GM12878 (cell line): ENCODE results near the gene POLR2F. TPM values are rescaled to one million over a fixed set of nuclear protein-coding genes. Genes with fewer than 3 reads are reported as not detected.

ENCODE experiments used
- ATAC-seq: fragments of 200-7000 bp; cut with Tn5 transposase; 3 replicates; pipeline ENCODE4 v1.9.1; 2020; ENCODE audit warnings: mild to moderate bottlenecking, moderate library complexity
- BruUV-seq: library from RNA; stranded (reverse); fragments of 400-500 nt; replicated peaks from 2 replicates; lab custom pipeline; 2021; lab: Mats Ljungman, UMichigan
- CTCF ChIA-PET: fragments of 300-600 bp; sonication (Branson Sonifier 250); formaldehyde crosslinking; extraction: SDS; loops from one replicate; lab custom pipeline; 2021; ENCODE audit warnings: inconsistent platforms; lab: Yijun Ruan, JAX
- POLR2A ChIA-PET: fragments of 350-600 bp; formaldehyde crosslinking; extraction: SDS; loops from one replicate; lab custom pipeline; 2021; ENCODE audit warnings: inconsistent platforms; lab: Charles Lee
- RAD21 ChIA-PET: fragments of 300-600 bp; sonication (Branson Sonifier 250); formaldehyde crosslinking; loops from one replicate; lab custom pipeline; 2023; ENCODE audit warnings: antibody characterized with exemption; ENCODE audit not compliant: unreplicated experiment; lab: Charles Lee
- SMC1A ChIA-PET: fragments of 300-600 bp; sonication (Branson Sonifier 250); formaldehyde crosslinking; loops from one replicate; lab custom pipeline; 2023; ENCODE audit not compliant: unreplicated experiment, uncharacterized antibody; lab: Charles Lee
- DNase-seq: peaks from one replicate; pipeline ENCODE4 v3.0.0-alpha.2; 2011; ENCODE audit warnings: low read depth, low spot score
- FAIRE-seq: peaks from 3 replicates; lab custom pipeline; 2011; peaks lifted over from hg19 to GRCh38; lab: Jason Lieb, UNC
- H2AFZ ChIP-seq: 2 replicates; pipeline ENCODE4 v1.6.0; 2011; ENCODE audit warnings: low read depth, low read length, control low read depth; ENCODE audit not compliant: control insufficient read depth
- H3K27ac ChIP-seq: 2 replicates; pipeline ENCODE4 v1.5.1; 2011; ENCODE audit warnings: control low read depth; ENCODE audit not compliant: control insufficient read depth, insufficient read depth
- H3K27me3 ChIP-seq, 2 experiments: replicated peaks in 1 of 2; 2 replicates each; pipeline versions ENCODE4 v1.6.0 to v1.6.1; 2011; ENCODE audit warnings: low read length in 1 of 2; ENCODE audit not compliant: control insufficient read depth in 2 of 2, insufficient read depth in 2 of 2
- H3K36me3 ChIP-seq, 2 experiments: 2 replicates each; pipeline ENCODE4 v1.5.1; 2011; ENCODE audit warnings: low read length in 1 of 2; ENCODE audit not compliant: control insufficient read depth in 2 of 2, insufficient read depth in 2 of 2
- H3K4me1 ChIP-seq: 2 replicates; pipeline ENCODE4 v1.6.1; 2011; ENCODE audit warnings: mild to moderate bottlenecking, low read length, moderate library complexity, mixed read lengths; ENCODE audit not compliant: control insufficient read depth, insufficient read depth
- H3K4me2 ChIP-seq: 2 replicates; pipeline ENCODE4 v1.6.0; 2011; ENCODE audit warnings: control low read depth; ENCODE audit not compliant: control insufficient read depth, insufficient read depth
- H3K4me3 ChIP-seq: fragments of 200-600 bp; sonication (generic); 2 replicates; pipeline ENCODE4 v1.5.1; 2016
- H3K79me2 ChIP-seq: 2 replicates; pipeline ENCODE4 v1.6.0; 2011; ENCODE audit warnings: low read length; ENCODE audit not compliant: control insufficient read depth, insufficient read depth
- H3K9ac ChIP-seq: 2 replicates; pipeline ENCODE4 v1.8.0; 2011; ENCODE audit warnings: low read length, control low read depth, mixed read lengths; ENCODE audit not compliant: control insufficient read depth, insufficient read depth
- H3K9me3 ChIP-seq: replicated peaks from 3 replicates; pipeline ENCODE4 v1.5.1; 2011; ENCODE audit warnings: mild to moderate bottlenecking, low read length; ENCODE audit not compliant: control insufficient read depth, insufficient read depth
- H4K20me1 ChIP-seq: 2 replicates; pipeline ENCODE4 v1.6.0; 2011; ENCODE audit not compliant: control insufficient read depth, insufficient read depth
- EGR1 ChIP-seq, 2 experiments: IDR thresholded peaks; 1 replicate in 1 of 2; 2 replicates in 1 of 2; pipeline ENCODE4 v1.6.1; 2011 to 2012; ENCODE audit warnings: low read depth in 2 of 2, low read length in 2 of 2, borderline replicate concordance in 1 of 2, mild to moderate bottlenecking in 1 of 2, moderate library complexity in 1 of 2
- GABPA ChIP-seq: IDR thresholded peaks from 2 replicates; pipeline ENCODE4 v1.6.1; 2014; ENCODE audit warnings: antibody characterized with exemption, low read depth, mild to moderate bottlenecking, inconsistent platforms
- IKZF2 ChIP-seq, 2 experiments: fragments of 450-650 bp; IDR thresholded peaks; 2 replicates each; pipeline ENCODE4 v1.6.1; 2017; ENCODE audit warnings: mild to moderate bottlenecking in 2 of 2, moderate library complexity in 2 of 2
- RAD51 ChIP-seq: fragments of 450-650 bp; IDR thresholded peaks from 2 replicates; pipeline ENCODE4 v1.6.1; 2016; ENCODE audit warnings: moderate library complexity, mild to moderate bottlenecking, inconsistent platforms
- SMARCA5 ChIP-seq: fragments of 450-650 bp; IDR thresholded peaks from 2 replicates; pipeline ENCODE4 v1.6.1; 2017; ENCODE audit warnings: mild to moderate bottlenecking
- SREBF2 ChIP-seq: IDR thresholded peaks from 2 replicates; pipeline ENCODE4 v1.6.1; 2012; ENCODE audit warnings: mild to moderate bottlenecking, low read length
- TCF12 ChIP-seq: IDR thresholded peaks from 2 replicates; pipeline ENCODE4 v1.6.1; 2011; ENCODE audit warnings: low read depth, mild to moderate bottlenecking, low read length
- TCF3 ChIP-seq: IDR thresholded peaks from 2 replicates; pipeline ENCODE4 v1.6.1; 2012; ENCODE audit warnings: low read depth, mild to moderate bottlenecking, low read length, borderline replicate concordance; ENCODE audit not compliant: insufficient read depth
- TCF7 ChIP-seq: IDR thresholded peaks from 2 replicates; pipeline ENCODE4 v1.6.1; 2014; ENCODE audit warnings: antibody characterized with exemption, borderline replicate concordance
- YBX1 ChIP-seq: fragments of 450-650 bp; IDR thresholded peaks from 2 replicates; pipeline ENCODE4 v1.6.1; 2016; ENCODE audit warnings: antibody characterized with exemption
- ZNF274 ChIP-seq: IDR thresholded peaks from one replicate; pipeline ENCODE4 v1.8.0; 2011; ENCODE audit not compliant: insufficient read length, insufficient read depth
- WGBS: methylation state at CpG from one replicate; pipeline ENCODE4 v1.1.6; 2016; ENCODE audit warnings: low lambda C conversion rate; ENCODE audit not compliant: insufficient replicate concordance, insufficient coverage; ENCODE audit errors: missing lambda C conversion rate; 5-methylcytosine and 5-hydroxymethylcytosine counted together
- in situ Hi-C: fragments of 300-500 bp; cut with MboI; formaldehyde crosslinking; loops from 9 replicates; pipeline ENCODE4 v1.14.3; 2018; ENCODE audit warnings: mixed read lengths
- intact Hi-C: fragments of 100-400 bp; cut with micrococcal nuclease; formaldehyde crosslinking; loops from one replicate; pipeline ENCODE4 v1.14.2; 2022; ENCODE audit not compliant: unreplicated experiment
- polyA plus RNA-seq, 11 experiments: library from polyadenylated mRNA; depleted of rRNA in 4 of 11; unstranded in 6 of 11; stranded (reverse) in 5 of 11; fragments of >200 nt; fragmentation: Nextera tagmentation in 4 of 11; fragmentation: Illumina TruSeq in 1 of 11; extraction: Ambion mirVana in 4 of 11; extraction: Trizol in 1 of 11; gene quantifications; 1 replicate in 1 of 11; 2 replicates in 10 of 11; pipeline versions ENCODE4 v1.2.1 to v1.2.3, GENCODE V29; 2011 to 2016; ENCODE audit warnings: inconsistent platforms in 2 of 11, missing spikeins in 2 of 11, low read depth in 1 of 11
- total RNA-seq, 4 experiments: library from RNA; depleted of rRNA in 3 of 4; stranded (reverse); fragments of >200 nt in 3 of 4; fragmentation: Illumina TruSeq in 1 of 4; extraction: Trizol in 1 of 4; gene quantifications; 2 replicates each; pipeline versions ENCODE4 v1.2.1 to v1.2.3, GENCODE V29; 2013 to 2021
- TF ChIP-seq, protein P1 (sequence below): IDR thresholded peaks from 2 replicates; pipeline ENCODE4 v1.6.1; 2011; ENCODE audit warnings: low read depth, low read length, improper control_type of control experiment, borderline replicate concordance
- TF ChIP-seq, protein P2 (sequence below): fragments of 450-650 bp; IDR thresholded peaks from 2 replicates; pipeline ENCODE4 v1.6.1; 2016; ENCODE audit warnings: mild to moderate bottlenecking

Gene POLR2F
- total and polyA plus RNA-seq, 10 of the 15 experiments (the other 5 are each of a cell fraction or from before 2014, with no cell fraction given), result 71.9 to 218 (median 100.0) TPM

DNA sequence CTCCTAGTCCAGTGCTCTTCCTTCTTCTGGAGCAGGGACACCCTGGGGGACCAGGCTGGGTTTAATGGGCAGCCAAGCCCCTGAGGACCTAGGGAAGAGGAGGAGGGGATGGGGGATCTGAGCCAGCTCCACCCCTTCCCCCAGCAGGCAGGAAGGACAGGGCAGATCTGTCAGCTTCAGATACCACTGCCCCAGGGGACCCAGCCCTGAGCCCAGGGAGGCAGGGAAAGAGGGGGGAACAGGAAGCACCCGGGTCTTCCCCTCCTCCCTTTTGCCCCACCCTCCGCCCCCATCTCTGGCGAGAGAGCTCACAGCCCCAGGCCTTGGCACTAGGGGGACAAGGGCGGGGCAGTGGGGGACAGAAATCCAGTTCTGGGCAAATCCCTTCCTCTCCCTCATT is 42.6 kb downstream of the POLR2F start (continued):
- TF ChIP-seq, protein P1, sequence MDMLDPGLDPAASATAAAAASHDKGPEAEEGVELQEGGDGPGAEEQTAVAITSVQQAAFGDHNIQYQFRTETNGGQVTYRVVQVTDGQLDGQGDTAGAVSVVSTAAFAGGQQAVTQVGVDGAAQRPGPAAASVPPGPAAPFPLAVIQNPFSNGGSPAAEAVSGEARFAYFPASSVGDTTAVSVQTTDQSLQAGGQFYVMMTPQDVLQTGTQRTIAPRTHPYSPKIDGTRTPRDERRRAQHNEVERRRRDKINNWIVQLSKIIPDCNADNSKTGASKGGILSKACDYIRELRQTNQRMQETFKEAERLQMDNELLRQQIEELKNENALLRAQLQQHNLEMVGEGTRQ, result no peak
- no peak for TF ChIP-seq YBX1
- TF ChIP-seq RAD51, result no peak
- TF ChIP-seq SREBF2, result no peak
- no peak for TF ChIP-seq ZNF274
- TF ChIP-seq TCF7, result no peak
- TF ChIP-seq IKZF2 (IDR thresholded peaks at IDR 0.05), result peak; percentile 34 to 35; a peak in 2 of 4 replicates
- TF ChIP-seq, all 136 proteins: peak for 3

DNA sequence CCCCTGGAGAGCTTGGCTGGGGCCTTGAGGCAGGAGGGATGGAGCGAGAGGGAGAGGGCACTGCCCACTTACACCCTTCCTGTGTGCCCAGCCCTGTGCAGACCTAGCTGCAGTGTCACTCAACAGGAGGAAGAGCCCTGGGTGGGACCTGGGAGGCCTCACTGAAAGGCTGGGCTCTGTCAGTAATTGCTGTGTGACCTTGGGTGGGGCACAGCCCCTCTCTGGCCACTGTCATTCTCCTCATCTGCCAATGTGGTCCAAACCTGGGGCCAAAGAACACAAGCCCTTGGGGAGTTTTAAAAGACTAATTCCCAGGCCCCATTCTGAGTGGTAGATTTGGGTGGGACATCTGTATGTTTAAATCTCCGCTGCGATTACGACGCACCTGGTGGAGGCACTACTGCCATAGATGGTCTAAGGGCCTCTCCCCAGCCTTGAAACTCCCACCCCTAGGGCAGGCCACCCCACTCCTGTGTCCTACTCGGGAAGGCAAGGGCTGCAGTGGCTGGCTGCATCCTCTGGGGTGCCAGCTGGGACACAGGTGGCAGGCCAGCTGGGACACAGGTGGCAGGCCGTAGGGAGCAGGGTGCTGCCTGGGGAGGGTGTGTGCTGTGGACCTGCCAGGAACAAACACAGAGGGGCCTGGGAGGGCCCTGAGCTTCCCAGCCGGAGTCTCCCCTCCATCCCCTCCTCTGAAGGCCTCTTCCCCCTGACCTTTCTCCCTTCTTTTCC is 43.2 kb downstream of the POLR2F start:
- Histone ChIP-seq H3K4me2 (no peak overlapping the region), H3K27ac (no peak overlapping the region), H3K4me3 (no peak overlapping the region), H4K20me1 (no peaks in the 10 kb centered on the region), H3K9me3 (no peaks in the 10 kb centered on the region), H3K4me1 (no peaks in the 10 kb centered on the region), H3K9ac (no peak overlapping the region), H3K27me3 (no peaks in the 10 kb centered on the region; a peak in 1 of 4 replicates), H2AFZ (no peak overlapping the region), H3K36me3 (no peaks in the 10 kb centered on the region), H3K79me2 (no peaks in the 10 kb centered on the region)
- 59% methylated on average over 8 of the region's 8 CpGs for WGBS
- POLR2A ChIA-PET, result no interaction called here
- RAD21 ChIA-PET, result interaction anchor here (0.6 to 0.9 kb wide), 2 partner anchors 43 to 55 kb away, joined by 3 to 4 read pairs; partner anchors contain the start of genes C22orf23 and POLR2F
- ATAC-seq (peak; percentile 43), DNase-seq (no peak), FAIRE-seq (no peak)
- intact Hi-C loops (no loop called here), in situ Hi-C loops (no loop called here)
- SMC1A ChIA-PET, result interaction anchor here (1.1 to 2.2 kb wide), 2 partner anchors 38 to 56 kb away, joined by 3 to 7 read pairs; no protein-coding TSS in a partner anchor
- peak; percentile 68; the same call in 1 of the 2 replicates for TF ChIP-seq TCF3
- TF ChIP-seq, protein P2, sequence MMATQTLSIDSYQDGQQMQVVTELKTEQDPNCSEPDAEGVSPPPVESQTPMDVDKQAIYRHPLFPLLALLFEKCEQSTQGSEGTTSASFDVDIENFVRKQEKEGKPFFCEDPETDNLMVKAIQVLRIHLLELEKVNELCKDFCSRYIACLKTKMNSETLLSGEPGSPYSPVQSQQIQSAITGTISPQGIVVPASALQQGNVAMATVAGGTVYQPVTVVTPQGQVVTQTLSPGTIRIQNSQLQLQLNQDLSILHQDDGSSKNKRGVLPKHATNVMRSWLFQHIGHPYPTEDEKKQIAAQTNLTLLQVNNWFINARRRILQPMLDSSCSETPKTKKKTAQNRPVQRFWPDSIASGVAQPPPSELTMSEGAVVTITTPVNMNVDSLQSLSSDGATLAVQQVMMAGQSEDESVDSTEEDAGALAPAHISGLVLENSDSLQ, result peak; percentile 69; the same call in 1 of the 2 replicates
- no peak for TF ChIP-seq EGR1 (IDR thresholded peaks at IDR 0.05; ENCODE audit: borderline replicate concordance in 1 of 2, low read depth in 2 of 2, low read length in 2 of 2)
- TF ChIP-seq SMARCA5, result peak; percentile 41; the same call in 1 of the 2 replicates
- TF ChIP-seq GABPA, result no peak
- TF ChIP-seq TCF12, result peak; percentile 60; the same call in 1 of the 2 replicates
- CTCF ChIA-PET, result interaction anchor here (0.9 to 1.0 kb wide), 2 partner anchors 37 to 55 kb away, joined by 4 read pairs; no protein-coding TSS in a partner anchor
- BruUV-seq, result no TSS peak
